Keratinocyte (primary cell): Measurements from ENCODE around the gene ARMC2.

ENCODE experiments used
- EZH2 ChIP-seq: IDR thresholded peaks from one replicate; pipeline ENCODE4 v1.6.1; 2012; ENCODE audit warnings: inconsistent platforms, mild to moderate bottlenecking, low read length, moderate library complexity
- TF ChIP-seq, protein P1 (sequence below), 3 experiments: IDR thresholded peaks in 1 of 3; conservative IDR thresholded peaks in 1 of 3; optimal IDR thresholded peaks in 1 of 3; 2 replicates in 2 of 3; 3 replicates in 1 of 3; pipeline versions ENCODE3 to v1.5.1; 2011; ENCODE audit warnings: low read length in 3 of 3, mild to moderate bottlenecking in 3 of 3, moderate library complexity in 2 of 3, control low read depth in 1 of 3, inconsistent platforms in 1 of 3; ENCODE audit not compliant: insufficient read depth in 2 of 3; ENCODE audit errors: extremely low read depth in 1 of 3

DNA sequence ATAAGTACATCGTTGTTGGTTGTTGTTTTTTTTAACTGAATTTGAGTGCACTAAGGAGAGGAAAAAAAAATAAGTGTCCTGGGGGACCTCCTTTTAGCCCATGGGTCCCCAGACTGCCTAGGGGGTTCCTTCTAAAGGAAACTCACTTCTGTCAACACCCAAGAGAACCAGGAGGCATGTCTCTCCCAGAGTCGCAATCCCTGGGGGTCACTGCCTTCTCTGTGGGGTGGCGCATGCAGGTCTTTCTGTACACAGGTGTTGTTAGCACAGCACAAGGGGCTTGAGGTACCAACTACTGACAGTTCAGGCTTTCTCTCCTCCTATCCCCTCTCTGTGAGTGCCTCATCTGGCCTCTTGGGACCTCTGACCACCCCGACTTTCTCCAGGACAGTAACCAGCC lies 7.3 kb upstream of the ARMC2 start:
- TF ChIP-seq, protein P1, sequence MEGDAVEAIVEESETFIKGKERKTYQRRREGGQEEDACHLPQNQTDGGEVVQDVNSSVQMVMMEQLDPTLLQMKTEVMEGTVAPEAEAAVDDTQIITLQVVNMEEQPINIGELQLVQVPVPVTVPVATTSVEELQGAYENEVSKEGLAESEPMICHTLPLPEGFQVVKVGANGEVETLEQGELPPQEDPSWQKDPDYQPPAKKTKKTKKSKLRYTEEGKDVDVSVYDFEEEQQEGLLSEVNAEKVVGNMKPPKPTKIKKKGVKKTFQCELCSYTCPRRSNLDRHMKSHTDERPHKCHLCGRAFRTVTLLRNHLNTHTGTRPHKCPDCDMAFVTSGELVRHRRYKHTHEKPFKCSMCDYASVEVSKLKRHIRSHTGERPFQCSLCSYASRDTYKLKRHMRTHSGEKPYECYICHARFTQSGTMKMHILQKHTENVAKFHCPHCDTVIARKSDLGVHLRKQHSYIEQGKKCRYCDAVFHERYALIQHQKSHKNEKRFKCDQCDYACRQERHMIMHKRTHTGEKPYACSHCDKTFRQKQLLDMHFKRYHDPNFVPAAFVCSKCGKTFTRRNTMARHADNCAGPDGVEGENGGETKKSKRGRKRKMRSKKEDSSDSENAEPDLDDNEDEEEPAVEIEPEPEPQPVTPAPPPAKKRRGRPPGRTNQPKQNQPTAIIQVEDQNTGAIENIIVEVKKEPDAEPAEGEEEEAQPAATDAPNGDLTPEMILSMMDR (optimal IDR thresholded peaks at IDR 0.05 in 1 of 3, IDR thresholded peaks at IDR 0.05 in 1 of 3, conservative IDR thresholded peaks at IDR 0.05 in 1 of 3; ENCODE audit: extremely low read depth in 1 of 3, insufficient read depth in 2 of 3, low read length in 3 of 3): no peak
- no peak for TF ChIP-seq EZH2
